Stimulated activated CD8-positive, alpha-beta memory T cell treated with anti-CD3 and anti-CD28 coated beads, Interleukin-2, amount 100 ng/mL, for 48 hours (primary cell): ENCODE measurements around the gene EPB41L3.

ENCODE experiments used
- DNase-seq, 2 donors: peaks; one replicate each; pipeline ENCODE4 v3.0.0-alpha.2; 2020; ENCODE audit warnings: low read depth in 2 of 2

Gene EPB41L3

DNA sequence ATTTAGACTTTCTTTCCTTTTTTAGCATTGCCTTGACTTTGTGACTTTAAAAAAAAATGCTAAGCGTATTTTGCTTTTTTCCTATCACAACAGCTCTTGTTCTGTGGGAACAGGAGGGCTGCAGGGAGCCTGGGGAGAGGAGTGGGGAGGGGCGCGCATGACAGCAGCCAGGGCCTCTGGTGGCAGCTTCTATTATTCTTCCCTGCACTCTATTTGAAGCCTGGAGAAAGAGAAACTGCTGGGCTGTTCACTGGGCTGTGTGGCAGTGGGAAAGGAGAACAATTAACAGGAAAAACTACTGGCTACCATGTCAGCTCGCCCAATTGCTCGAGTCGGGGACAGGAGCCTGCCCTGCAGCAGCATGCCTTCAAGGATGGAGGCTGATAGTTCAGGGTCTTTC, 129.3 kb downstream of the EPB41L3 start:
- no peak for DNase-seq

DNA sequence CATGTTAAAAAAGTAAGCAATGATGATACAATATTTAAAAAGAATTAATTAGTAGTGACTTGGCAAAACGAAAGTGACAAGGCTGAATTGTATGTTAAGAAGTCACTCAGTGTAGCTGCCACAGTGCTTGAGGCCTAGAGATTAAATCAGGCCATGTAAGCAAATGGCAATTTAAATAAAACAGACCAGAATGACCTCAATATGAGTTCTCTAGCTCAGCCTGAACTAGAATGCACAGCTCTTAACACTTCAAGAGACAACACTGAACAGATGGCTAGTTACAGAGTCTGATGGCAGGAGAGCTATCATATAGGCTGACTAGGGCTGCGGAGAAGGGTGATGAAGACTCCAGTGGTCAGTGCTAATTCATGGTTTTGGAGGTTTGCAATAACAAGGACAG, 130.3 kb downstream of the EPB41L3 start:
- no peak for DNase-seq

DNA sequence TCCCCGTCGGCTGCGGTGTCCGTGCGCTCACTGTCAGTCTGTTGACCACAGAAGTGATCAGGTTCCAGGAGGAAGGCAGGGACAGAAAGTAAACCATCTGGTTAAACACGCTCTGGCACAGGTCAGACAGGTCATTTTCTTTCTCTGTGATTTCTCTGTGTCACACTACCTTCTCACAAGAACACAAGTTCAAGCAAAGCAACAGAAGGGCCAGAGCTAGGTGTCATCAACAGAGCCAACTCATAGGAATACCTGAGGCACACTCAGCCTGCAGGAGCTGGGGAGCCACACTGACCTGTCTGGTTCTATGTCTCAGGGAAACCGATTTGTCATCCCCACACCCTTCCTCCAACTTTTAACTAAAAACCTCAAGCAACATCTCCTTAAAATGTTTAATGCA, 133.2 kb downstream of the EPB41L3 start:
- DNase-seq, result no peak

- DNase-seq, result no peak
These were observed 145.5 kb downstream of the EPB41L3 start for GRCh38 chr18:5398269-5398668.

DNA sequence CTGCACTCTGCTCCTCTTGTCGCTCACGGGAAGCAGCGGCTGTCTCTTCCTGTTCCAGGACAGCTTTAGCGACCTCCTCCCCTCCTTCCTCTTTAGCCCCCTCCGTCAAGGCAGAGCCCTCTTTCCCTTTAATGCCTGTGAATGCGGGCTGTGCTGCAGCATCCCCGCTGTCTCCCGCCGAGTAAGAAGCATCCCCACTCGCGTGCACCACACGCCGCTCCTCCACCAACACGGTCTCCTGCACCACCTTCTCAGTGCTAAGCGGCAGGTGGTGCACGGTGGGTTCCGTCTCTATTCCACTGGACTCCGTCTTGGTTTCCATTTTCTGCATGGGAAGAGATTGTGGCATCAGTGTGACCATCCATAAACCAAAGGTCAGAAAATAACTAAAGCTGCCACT, 146.7 kb downstream of the EPB41L3 start:
- DNase-seq, result no peak

- DNase-seq, result no peak
These were observed 147.8 kb downstream of the EPB41L3 start for GRCh38 chr18:5395860-5396448.

- no peak for DNase-seq
These were observed 150.0 kb downstream of the EPB41L3 start for GRCh38 chr18:5393779-5394178.

DNA sequence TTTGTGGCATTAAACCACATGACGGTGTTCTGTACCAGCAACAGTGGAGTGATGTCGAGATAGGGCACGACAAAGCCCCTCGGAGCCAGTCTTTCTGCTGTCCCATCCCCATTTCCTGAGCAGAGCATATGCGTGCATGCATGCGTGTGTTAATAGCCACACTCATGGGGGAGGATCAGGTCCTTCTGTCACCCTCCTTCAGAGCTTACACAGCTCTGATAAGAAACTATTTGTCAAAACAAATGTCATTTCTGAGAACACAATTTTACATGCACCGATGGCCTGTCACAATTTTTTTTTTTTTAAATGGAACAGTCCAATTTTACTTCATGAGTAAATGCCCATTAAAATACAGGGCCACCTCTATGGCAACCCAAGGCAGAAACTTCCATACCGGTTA, 152.4 kb downstream of the EPB41L3 start:
- DNase-seq, result no peak

GRCh38 chr18:5389356-5389755, 154.4 kb downstream of the EPB41L3 start:
- no peak for DNase-seq

DNA sequence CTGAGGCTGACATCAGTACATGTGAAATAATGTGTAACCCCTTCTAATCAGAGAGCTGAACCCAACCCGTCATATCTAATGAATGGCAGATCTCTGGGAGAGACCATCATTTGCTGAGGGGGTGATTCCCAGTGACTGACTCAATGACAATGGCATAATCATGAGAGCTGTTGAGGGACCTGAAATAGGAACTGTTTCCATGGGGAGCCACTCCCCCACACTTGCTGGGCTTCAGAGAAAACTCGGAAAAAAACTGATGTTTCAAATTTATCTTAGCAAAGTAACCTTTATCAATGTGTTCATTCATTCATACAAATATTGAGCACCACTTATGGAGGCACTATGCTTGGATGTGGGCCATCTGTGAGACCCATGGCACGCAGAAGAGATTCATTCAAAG, 154.9 kb downstream of the EPB41L3 start:
- no peak for DNase-seq

- no peak for DNase-seq
These were observed 163.2 kb downstream of the EPB41L3 start for GRCh38 chr18:5380586-5380985.

DNA sequence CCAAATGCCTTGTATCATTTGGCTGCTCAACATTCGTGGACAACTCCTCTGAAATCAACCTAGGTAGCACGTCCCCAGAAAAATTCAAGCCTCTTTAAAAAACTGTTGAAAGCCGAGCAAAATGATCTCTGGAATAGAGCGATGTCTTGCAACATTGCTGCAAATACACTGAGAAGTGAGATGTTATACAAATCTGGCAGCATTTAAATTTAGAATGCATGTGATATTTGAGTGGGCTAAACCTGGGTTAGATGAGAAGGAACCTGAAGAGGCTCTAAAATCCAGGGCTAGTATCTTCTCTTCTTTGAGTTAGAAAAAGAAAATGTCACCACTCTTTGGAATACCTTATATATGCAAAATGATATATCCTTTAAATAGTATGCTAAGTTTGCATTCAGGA, 166.8 kb downstream of the EPB41L3 start:
- no peak for DNase-seq

DNA sequence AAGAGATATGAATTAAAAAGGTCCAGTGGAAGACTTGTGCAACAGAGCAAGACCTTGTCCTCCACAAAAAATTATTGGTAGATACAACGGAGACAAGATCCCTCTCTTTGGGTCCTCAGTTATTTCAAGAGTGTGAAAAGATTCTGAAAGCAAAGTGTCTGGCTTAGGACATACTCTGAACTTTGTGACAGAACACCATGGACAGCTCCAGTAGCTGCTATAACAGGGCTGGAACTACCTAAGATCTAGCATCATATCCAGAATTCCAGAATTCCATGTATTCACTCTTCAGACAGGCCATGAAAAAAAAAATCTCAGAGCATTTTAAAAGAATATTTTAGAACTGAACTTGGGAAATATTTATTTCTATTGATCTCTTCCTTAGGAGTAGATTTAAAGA, 173.5 kb downstream of the EPB41L3 start:
- DNase-seq, result no peak

DNA sequence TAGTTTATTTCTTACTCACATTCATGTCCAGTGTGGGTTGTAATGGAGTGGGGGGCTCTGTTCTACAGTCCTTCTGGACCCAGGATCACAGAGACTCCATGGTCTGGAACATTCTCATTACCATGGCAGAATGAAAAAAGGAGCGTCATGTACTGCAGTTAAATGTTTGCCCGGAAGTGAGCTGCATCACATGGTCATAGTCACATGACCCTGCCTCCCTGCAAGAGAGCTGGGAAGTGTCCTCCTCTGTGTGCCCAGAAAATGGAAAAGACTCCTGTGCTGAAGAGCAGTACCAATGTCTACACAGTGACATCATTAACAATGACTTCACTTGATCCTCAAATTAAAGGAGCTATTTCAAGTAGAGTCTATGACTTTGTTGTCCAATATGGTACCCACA, 174.3 kb downstream of the EPB41L3 start:
- no peak for DNase-seq

GRCh38 chr18:5365443-5365842, 178.4 kb downstream of the EPB41L3 start:
- DNase-seq, result no peak

GRCh38 chr18:5350636-5351035, 193.2 kb downstream of the EPB41L3 start:
- no peak for DNase-seq
